Retinal pigment epithelial cell (primary cell): ENCODE data around the gene EFL1.
"Not testable (repeated sequence)": the region's sequence is repeated elsewhere in the genome, so short reads cannot be mapped to it uniquely, and the experiment has no call there.

Source experiments
- DNase-seq: peaks from one replicate; pipeline ENCODE4 v3.0.0-alpha.2; 2010; ENCODE audit warnings: low read depth
- H3K4me3 ChIP-seq: 2 replicates; pipeline ENCODE4 v1.5.1; 2011; ENCODE audit warnings: mild to moderate bottlenecking, low read length, control low read depth, moderate library complexity
- CTCF ChIP-seq: conservative IDR thresholded peaks from 2 replicates; pipeline ENCODE4 v1.5.1; 2011; ENCODE audit warnings: low read depth, low read length, control low read depth, inconsistent platforms

Gene EFL1

GRCh38 chr15:82228750-82229149, 33.8 kb downstream of the EFL1 start:
- DNase-seq: no peak

GRCh38 chr15:82221535-82221934, 41.0 kb downstream of the EFL1 start:
- not testable (repeated sequence) for DNase-seq, H3K4me3 ChIP-seq
- TF ChIP-seq CTCF: peak; percentile 52

More at GRCh38 chr15:82228750-82229149, 33.8 kb downstream of the EFL1 start:
- no peak for TF ChIP-seq CTCF
- H3K4me3 ChIP-seq: no peak overlapping the region

- DNase-seq, H3K4me3 ChIP-seq: not testable (repeated sequence)
These were observed 46.4 kb downstream of the EFL1 start for GRCh38 chr15:82216092-82216491.

GRCh38 chr15:82212201-82212600, 50.3 kb downstream of the EFL1 start:
- not testable (repeated sequence) for H3K4me3 ChIP-seq, DNase-seq

GRCh38 chr15:82210066-82210597, 52.4 kb downstream of the EFL1 start:
- DNase-seq, H3K4me3 ChIP-seq: not testable (repeated sequence)

- DNase-seq, H3K4me3 ChIP-seq: not testable (repeated sequence)
These were observed 58.0 kb downstream of the EFL1 start for GRCh38 chr15:82204575-82204974.

GRCh38 chr15:82197733-82198594, 64.6 kb downstream of the EFL1 start:
- no peak overlapping the region for H3K4me3 ChIP-seq
- peak; percentile 22 for DNase-seq
- TF ChIP-seq CTCF: peak; percentile 79

- H3K4me3 ChIP-seq: no peak overlapping the region
- DNase-seq: no peak
- no peak for TF ChIP-seq CTCF
These were observed 66.2 kb downstream of the EFL1 start for GRCh38 chr15:82196353-82196752.

GRCh38 chr15:82195818-82196217, 66.7 kb downstream of the EFL1 start:
- not testable (repeated sequence) for DNase-seq, H3K4me3 ChIP-seq

GRCh38 chr15:82194488-82194887, 68.0 kb downstream of the EFL1 start:
- H3K4me3 ChIP-seq: not testable (repeated sequence)

GRCh38 chr15:82193435-82193834, 69.1 kb downstream of the EFL1 start:
- not testable (repeated sequence) for DNase-seq, H3K4me3 ChIP-seq

More at GRCh38 chr15:82194488-82194887, 68.0 kb downstream of the EFL1 start:
- not testable (repeated sequence) for DNase-seq

- H3K4me3 ChIP-seq, DNase-seq: not testable (repeated sequence)
These were observed 70.1 kb downstream of the EFL1 start for GRCh38 chr15:82192394-82192793.
